ENCODE measurements around the gene TMC5.
"Not testable (repeated sequence)": the region's sequence is repeated elsewhere in the genome, so short reads cannot be mapped to it uniquely, and the experiment has no call there.

TMC5 gene

GRCh38 chr16:19382887-19383816 lies 34.5 kb upstream of the TMC5 start:
- Histone ChIP-seq H2AFZ (ENCODE audit: low read length, unreplicated experiment) (no peak overlapping the region), H3K27ac (ENCODE audit: low read depth, low read length) (no peak overlapping the region), H3K4me3 (ENCODE audit: low read depth, low read length) (no peak overlapping the region), H3K36me3 (ENCODE audit: insufficient read depth, low read length) (no peaks in the 10 kb centered on the region), H3K4me1 (ENCODE audit: control insufficient read depth, insufficient read depth, low read length, unreplicated experiment) (no peaks in the 10 kb centered on the region), H3K27me3 (ENCODE audit: insufficient read depth, low read length) (peaks cover 77% of the 10 kb centered on the region), H3K79me2 (ENCODE audit: control insufficient read depth, insufficient read depth, low read length, unreplicated experiment) (no peaks in the 10 kb centered on the region)

GRCh38 chr16:19384656-19385055 lies 33.0 kb upstream of the TMC5 start:
- no peak overlapping the region for H2AFZ ChIP-seq (ENCODE audit: low read length, unreplicated experiment)
- H3K4me1 ChIP-seq (ENCODE audit: control insufficient read depth, insufficient read depth, low read length, unreplicated experiment) = no peaks in the 10 kb centered on the region
- no peak overlapping the region for H3K4me3 ChIP-seq (ENCODE audit: low read depth, low read length)

GRCh38 chr16:19386525-19386924 lies 31.2 kb upstream of the TMC5 start:
- H2AFZ ChIP-seq (ENCODE audit: low read length, unreplicated experiment) = no peak overlapping the region
- peaks cover 70% of the 10 kb centered on the region for H3K27me3 ChIP-seq (ENCODE audit: insufficient read depth, low read length)
- no peak overlapping the region for H3K4me3 ChIP-seq (ENCODE audit: low read depth, low read length)
- no peaks in the 10 kb centered on the region for H3K36me3 ChIP-seq (ENCODE audit: insufficient read depth, low read length)
- H3K27ac ChIP-seq (ENCODE audit: low read depth, low read length) = no peak overlapping the region
- no peaks in the 10 kb centered on the region for H3K79me2 ChIP-seq (ENCODE audit: control insufficient read depth, insufficient read depth, low read length, unreplicated experiment)
- no peaks in the 10 kb centered on the region for H3K4me1 ChIP-seq (ENCODE audit: control insufficient read depth, insufficient read depth, low read length, unreplicated experiment)

More at GRCh38 chr16:19384656-19385055, 33.0 kb upstream of the TMC5 start:
- no peaks in the 10 kb centered on the region for H3K79me2 ChIP-seq (ENCODE audit: control insufficient read depth, insufficient read depth, low read length, unreplicated experiment)
- H3K36me3 ChIP-seq (ENCODE audit: insufficient read depth, low read length) = no peaks in the 10 kb centered on the region
- H3K27ac ChIP-seq (ENCODE audit: low read depth, low read length) = no peak overlapping the region
- peaks cover 80% of the 10 kb centered on the region for H3K27me3 ChIP-seq (ENCODE audit: insufficient read depth, low read length)

- H2AFZ ChIP-seq (ENCODE audit: low read length, unreplicated experiment) = no peak overlapping the region
These were observed 28.4 kb upstream of the TMC5 start for GRCh38 chr16:19389246-19389645.

GRCh38 chr16:19391185-19391776 lies 26.4 kb upstream of the TMC5 start:
- H3K27me3 ChIP-seq (ENCODE audit: insufficient read depth, low read length) = peaks cover 63% of the 10 kb centered on the region
- not testable (repeated sequence) for H3K4me3 ChIP-seq (ENCODE audit: low read depth, low read length); H3K27ac ChIP-seq (ENCODE audit: low read depth, low read length); H3K4me1 ChIP-seq (ENCODE audit: control insufficient read depth, insufficient read depth, low read length, unreplicated experiment); H2AFZ ChIP-seq (ENCODE audit: low read length, unreplicated experiment); H3K79me2 ChIP-seq (ENCODE audit: control insufficient read depth, insufficient read depth, low read length, unreplicated experiment); H3K36me3 ChIP-seq (ENCODE audit: insufficient read depth, low read length)

More at GRCh38 chr16:19389246-19389645, 28.4 kb upstream of the TMC5 start:
- no peaks in the 10 kb centered on the region for H3K79me2 ChIP-seq (ENCODE audit: control insufficient read depth, insufficient read depth, low read length, unreplicated experiment)
- H3K36me3 ChIP-seq (ENCODE audit: insufficient read depth, low read length) = no peaks in the 10 kb centered on the region
- no peak overlapping the region for H3K27ac ChIP-seq (ENCODE audit: low read depth, low read length)
- no peaks in the 10 kb centered on the region for H3K4me1 ChIP-seq (ENCODE audit: control insufficient read depth, insufficient read depth, low read length, unreplicated experiment)
- peaks cover 65% of the 10 kb centered on the region for H3K27me3 ChIP-seq (ENCODE audit: insufficient read depth, low read length)
- H3K4me3 ChIP-seq (ENCODE audit: low read depth, low read length) = no peak overlapping the region

- Histone ChIP-seq H2AFZ (ENCODE audit: low read length, unreplicated experiment) (no peak overlapping the region), H3K27me3 (ENCODE audit: insufficient read depth, low read length) (peaks cover 63% of the 10 kb centered on the region), H3K79me2 (ENCODE audit: control insufficient read depth, insufficient read depth, low read length, unreplicated experiment) (no peaks in the 10 kb centered on the region), H3K4me1 (ENCODE audit: control insufficient read depth, insufficient read depth, low read length, unreplicated experiment) (no peaks in the 10 kb centered on the region), H3K36me3 (ENCODE audit: insufficient read depth, low read length) (no peaks in the 10 kb centered on the region), H3K27ac (ENCODE audit: low read depth, low read length) (no peak overlapping the region), H3K4me3 (ENCODE audit: low read depth, low read length) (no peak overlapping the region)
These were observed 25.3 kb upstream of the TMC5 start for GRCh38 chr16:19392352-19392751.

- H2AFZ ChIP-seq (ENCODE audit: low read length, unreplicated experiment) = no peak overlapping the region
- H3K27me3 ChIP-seq (ENCODE audit: insufficient read depth, low read length) = peaks cover 65% of the 10 kb centered on the region
- no peaks in the 10 kb centered on the region for H3K36me3 ChIP-seq (ENCODE audit: insufficient read depth, low read length)
- no peak overlapping the region for H3K4me3 ChIP-seq (ENCODE audit: low read depth, low read length)
- H3K4me1 ChIP-seq (ENCODE audit: control insufficient read depth, insufficient read depth, low read length, unreplicated experiment) = no peaks in the 10 kb centered on the region
- no peaks in the 10 kb centered on the region for H3K79me2 ChIP-seq (ENCODE audit: control insufficient read depth, insufficient read depth, low read length, unreplicated experiment)
- H3K27ac ChIP-seq (ENCODE audit: low read depth, low read length) = no peak overlapping the region
These were observed 24.2 kb upstream of the TMC5 start for GRCh38 chr16:19393226-19394111.

GRCh38 chr16:19395646-19396267 lies 21.9 kb upstream of the TMC5 start:
- not testable (repeated sequence) for H2AFZ ChIP-seq (ENCODE audit: low read length, unreplicated experiment); H3K79me2 ChIP-seq (ENCODE audit: control insufficient read depth, insufficient read depth, low read length, unreplicated experiment); H3K36me3 ChIP-seq (ENCODE audit: insufficient read depth, low read length); H3K27ac ChIP-seq (ENCODE audit: low read depth, low read length); H3K4me3 ChIP-seq (ENCODE audit: low read depth, low read length); H3K4me1 ChIP-seq (ENCODE audit: control insufficient read depth, insufficient read depth, low read length, unreplicated experiment)
- peaks cover 68% of the 10 kb centered on the region for H3K27me3 ChIP-seq (ENCODE audit: insufficient read depth, low read length)

- peaks cover 70% of the 10 kb centered on the region for H3K27me3 ChIP-seq (ENCODE audit: insufficient read depth, low read length)
- H3K4me1 ChIP-seq (ENCODE audit: control insufficient read depth, insufficient read depth, low read length, unreplicated experiment) = no peaks in the 10 kb centered on the region
- no peaks in the 10 kb centered on the region for H3K36me3 ChIP-seq (ENCODE audit: insufficient read depth, low read length)
- no peak overlapping the region for H2AFZ ChIP-seq (ENCODE audit: low read length, unreplicated experiment)
- H3K79me2 ChIP-seq (ENCODE audit: control insufficient read depth, insufficient read depth, low read length, unreplicated experiment) = no peaks in the 10 kb centered on the region
- H3K4me3 ChIP-seq (ENCODE audit: low read depth, low read length) = no peak overlapping the region
- H3K27ac ChIP-seq (ENCODE audit: low read depth, low read length) = no peak overlapping the region
These were observed 21.1 kb upstream of the TMC5 start for GRCh38 chr16:19396555-19397011.

GRCh38 chr16:19397373-19397772 lies 20.3 kb upstream of the TMC5 start:
- not testable (repeated sequence) for H3K36me3 ChIP-seq (ENCODE audit: insufficient read depth, low read length); H3K4me3 ChIP-seq (ENCODE audit: low read depth, low read length); H3K79me2 ChIP-seq (ENCODE audit: control insufficient read depth, insufficient read depth, low read length, unreplicated experiment); H3K4me1 ChIP-seq (ENCODE audit: control insufficient read depth, insufficient read depth, low read length, unreplicated experiment); H3K27ac ChIP-seq (ENCODE audit: low read depth, low read length); H2AFZ ChIP-seq (ENCODE audit: low read length, unreplicated experiment)
- peaks cover 66% of the 10 kb centered on the region for H3K27me3 ChIP-seq (ENCODE audit: insufficient read depth, low read length)
